GM19023 (cell line): Measurements from ENCODE around the gene ACTR6.
"Not testable (repeated sequence)": the region's sequence is repeated elsewhere in the genome, so short reads cannot be mapped to it uniquely, and the experiment has no call there.

ENCODE experiments used
- ATAC-seq: cut with Tn5 transposase; IDR thresholded peaks from one replicate; pipeline ENCODE4 v1.9.1; 2021; ENCODE audit warnings: mild to moderate bottlenecking, moderate library complexity; ENCODE audit not compliant: unreplicated experiment

Gene ACTR6

GRCh38 chr12:100200463-100201181, at the start of gene ACTR6:
Gene ACTR6 (plus strand): TSS chr12:100200815. CDS start chr12:100200852, 37 bp downstream.
- peak; percentile 86 for ATAC-seq

- ATAC-seq = no peak
These were observed 48.8 kb upstream of the ACTR6 start for GRCh38 chr12:100151769-100152168.

- ATAC-seq = no peak
These were observed 47.5 kb upstream of the ACTR6 start for GRCh38 chr12:100153131-100153530.

DNA sequence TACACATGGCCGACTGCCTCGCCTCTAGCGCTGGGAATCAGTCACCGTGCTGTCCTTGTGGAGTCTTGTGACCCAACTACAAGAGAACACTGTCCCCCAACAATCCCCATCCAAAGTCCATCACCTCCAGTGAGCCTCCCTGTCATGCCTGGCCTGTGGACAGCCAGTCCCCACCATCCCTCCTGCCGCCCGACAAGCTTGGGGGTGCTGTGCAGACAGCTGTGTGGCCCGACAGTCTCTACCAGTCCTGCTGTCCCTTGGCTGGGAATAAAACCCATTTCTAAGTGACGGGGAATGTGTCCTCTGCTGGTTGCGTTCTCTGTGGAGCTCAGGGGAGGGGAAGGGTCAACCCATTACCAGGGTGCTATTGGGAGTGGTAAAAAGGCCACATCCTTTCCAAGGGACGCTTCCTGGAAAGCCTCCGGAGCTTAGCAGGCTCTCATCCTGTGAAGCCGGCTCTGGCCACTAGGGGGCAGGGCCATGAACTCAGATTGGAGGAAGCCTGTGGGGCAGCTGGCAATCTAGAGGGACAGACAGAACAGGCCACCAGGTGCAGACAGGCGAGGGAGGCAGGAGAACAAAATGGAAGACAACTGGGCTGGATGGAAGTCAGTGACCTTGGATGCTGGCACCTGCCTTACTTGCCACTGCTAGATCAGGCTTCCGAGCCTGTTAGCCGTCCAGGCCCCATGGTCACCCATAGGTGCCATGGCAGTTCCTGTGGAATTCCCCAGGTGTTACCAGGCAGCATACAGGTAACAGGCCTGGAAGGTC, 46.0 kb upstream of the ACTR6 start:
- ATAC-seq = peak; percentile 69

DNA sequence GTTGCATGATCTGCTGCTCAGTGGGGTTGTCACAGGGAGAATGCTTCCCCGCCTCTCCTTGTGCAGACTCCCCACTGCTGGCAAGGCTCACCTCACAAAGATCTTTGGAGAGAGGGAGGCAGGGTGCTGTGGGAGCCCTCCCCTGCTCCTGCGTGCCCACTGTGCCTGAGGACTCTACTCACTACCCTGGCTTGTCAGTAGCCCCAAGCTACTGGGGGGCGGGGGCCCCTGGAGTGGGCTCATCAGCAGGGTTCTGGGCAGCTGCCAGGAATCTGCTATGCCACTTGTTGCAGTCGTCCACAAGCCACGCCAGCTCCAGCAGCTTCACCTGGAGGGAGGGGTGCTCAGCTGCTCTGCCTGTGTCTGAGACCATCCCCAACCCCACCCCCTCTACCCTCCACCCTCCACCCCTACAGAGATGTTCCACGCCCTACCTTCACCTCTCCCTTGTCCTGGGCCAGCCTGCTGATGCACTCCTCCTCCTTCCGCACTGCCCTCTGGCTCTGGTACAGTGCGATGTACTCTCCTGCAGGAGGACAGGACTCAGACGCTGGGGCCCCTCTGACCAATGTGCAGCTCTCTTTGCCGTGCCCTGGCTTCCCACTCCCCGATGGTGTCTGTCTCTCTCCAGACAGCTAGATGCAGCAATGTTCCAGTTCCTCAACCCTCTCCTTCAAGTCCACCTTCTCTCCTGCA, 43.7 kb upstream of the ACTR6 start:
- no peak for ATAC-seq

GRCh38 chr12:100157427-100157821, 43.2 kb upstream of the ACTR6 start:
- ATAC-seq = no peak

DNA sequence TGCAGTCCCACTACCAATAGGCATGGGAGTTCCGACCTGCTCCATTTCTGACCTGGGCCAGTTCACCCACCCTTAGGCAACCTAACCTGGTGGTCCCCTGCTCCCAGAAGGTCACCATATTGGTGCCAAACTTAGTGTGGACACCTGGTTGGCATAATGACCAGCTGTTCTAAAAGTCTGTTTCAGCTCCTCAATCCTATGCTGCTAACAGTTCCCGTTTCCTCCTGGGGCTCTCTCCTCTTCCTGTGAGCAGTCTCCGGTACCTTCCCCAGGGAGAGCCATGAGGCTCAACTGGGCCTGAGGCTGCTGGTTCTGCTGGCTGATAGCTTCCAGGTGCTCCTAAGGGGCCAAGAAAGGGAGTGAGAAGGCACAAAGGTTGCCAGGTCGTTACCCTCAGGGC, 42.1 kb upstream of the ACTR6 start:
- ATAC-seq = no peak

DNA sequence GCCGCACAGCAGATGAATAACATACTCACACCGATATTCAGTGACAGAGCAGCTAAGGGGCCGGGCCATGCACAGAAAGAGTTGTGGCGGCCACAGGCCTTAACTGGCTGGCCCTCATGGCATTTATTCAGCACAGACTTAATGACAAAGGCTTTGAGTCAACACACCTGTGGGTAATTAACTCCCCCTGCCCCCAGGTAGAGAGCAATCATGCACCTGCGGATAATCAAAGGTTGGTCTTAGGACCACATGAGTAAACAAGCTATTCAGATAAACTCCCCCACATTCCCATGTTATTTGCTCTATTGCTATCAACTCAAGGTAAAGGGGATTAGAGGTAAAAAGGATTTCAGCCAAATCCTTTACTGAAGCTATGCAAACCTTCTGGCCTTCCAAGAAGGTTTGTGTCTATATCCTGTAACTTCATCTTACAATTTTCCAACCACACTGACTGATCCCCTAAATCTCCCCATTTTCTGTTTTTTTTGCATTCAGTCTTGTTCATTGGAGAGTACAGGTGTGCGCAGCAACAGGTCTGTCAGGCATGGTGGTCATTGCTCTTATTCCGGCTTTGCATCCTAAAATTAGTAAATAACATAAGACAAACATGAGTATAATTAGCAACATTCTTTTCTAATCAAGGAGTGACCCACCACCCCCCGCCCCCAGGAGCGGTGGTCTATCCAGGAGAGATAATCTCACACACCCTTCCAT, 41.1 kb upstream of the ACTR6 start:
- ATAC-seq = no peak

DNA sequence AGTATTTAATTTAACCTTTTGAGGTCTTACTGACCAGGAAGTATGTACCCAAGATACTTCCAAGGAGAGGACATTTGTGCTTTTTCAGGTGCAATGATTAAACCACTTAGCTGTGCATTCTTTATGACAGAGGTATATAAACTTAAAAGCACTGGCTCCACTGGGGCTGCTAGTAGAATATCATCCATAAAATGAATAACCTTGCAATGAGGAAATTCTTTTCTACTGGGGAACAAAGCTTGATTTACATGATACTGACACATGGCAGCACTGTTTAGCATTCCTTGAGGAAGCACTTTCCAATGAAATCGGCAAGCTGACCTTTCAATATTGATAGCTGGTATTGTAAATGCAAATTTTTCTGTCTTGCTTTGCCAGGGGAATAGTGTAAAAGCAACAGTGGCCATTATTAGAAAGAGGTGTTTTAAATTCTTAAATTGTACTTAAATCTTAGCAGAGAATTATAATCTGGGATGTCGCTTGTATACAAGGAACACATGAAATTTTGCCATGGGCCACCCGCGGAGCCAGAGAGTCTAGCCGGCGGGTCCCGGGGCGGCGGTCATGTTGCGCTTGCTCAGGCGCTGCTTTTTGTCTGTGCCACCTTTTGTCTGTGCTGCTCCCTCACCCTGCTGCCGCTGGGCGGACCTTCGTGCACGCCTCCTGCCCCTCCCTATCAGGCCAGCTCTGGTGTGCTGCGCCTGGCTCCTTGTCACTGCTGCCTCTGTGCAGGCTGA, 37.0 kb upstream of the ACTR6 start:
- peak; percentile 99 for ATAC-seq

- ATAC-seq = peak; percentile 4
These were observed 36.4 kb upstream of the ACTR6 start for GRCh38 chr12:100164153-100164704.

DNA sequence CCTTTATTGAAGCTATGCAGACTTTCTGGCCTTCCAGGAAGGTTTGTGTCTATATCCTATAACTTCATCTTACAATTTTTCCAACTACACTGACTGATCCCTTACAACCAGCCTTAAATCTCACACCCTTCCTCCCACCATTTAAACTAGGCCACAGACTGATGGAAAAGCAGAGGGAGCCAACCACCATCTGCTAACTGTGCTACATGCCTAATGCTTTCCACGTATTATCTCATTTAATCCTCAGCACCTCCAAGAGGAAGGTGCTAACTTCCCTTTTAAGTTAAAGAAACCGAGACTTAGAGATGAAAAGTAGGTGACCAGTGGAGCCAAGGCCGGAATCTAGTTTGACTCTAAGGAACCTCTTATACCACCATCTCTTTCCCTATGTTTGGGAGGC, 35.3 kb upstream of the ACTR6 start:
- no peak for ATAC-seq

DNA sequence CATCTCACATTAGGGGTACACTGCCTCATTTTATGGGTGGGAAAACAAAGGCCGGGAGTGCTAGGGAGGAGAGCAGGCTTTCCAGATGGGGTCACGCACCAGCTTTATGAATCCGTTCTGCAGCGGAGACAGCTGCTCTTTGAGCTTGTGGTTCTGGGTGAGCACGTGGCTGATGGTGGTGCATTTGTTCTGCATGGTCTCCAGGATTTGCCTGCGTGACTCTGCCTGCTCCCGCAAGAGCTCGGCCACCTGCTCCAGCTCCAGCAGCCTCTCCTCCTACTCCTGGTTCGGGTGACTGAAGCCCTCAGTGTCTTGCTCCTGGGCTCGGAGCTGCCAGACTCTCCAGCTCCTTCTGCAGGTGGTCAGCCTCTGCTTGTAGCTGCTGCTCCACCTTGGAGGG, 34.4 kb upstream of the ACTR6 start:
- ATAC-seq = no peak

DNA sequence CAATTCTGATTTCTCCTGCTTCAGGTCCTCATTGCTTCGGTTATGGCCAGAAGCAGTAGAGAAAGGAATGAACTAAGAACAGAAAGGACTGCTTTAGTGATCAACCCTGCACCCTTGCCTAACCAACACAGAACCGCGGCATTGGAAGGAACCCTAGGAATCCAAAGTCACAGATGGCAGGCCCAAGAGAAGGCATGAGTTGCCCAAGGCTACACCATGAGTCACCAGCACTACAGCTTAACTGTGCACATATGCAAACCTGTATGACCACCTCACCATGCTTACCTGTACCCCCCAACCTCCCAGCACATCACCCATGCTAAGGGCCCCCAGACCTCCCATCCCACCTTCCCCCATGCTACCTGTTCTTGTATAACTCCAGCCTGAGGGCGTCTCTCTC, 32.1 kb upstream of the ACTR6 start:
- no peak for ATAC-seq

DNA sequence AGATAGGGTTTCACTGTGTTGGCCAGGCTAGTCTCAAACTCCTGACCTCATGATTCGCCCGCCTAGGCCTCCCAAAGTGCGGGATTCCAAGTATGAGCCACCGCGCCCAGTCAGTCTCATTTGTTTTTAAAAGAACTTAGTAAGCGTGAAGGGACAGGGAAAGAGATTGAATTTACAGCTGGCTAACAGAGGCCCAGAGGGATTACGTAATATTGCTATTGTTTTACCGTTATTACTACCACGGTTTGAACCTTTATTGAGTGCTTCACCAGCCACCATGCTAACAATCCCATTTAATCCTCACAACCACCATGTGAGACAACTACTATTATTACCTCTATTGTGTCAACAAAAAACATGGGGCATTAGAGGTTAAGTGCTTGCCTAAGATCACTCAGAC, 31.3 kb upstream of the ACTR6 start:
- no peak for ATAC-seq

DNA sequence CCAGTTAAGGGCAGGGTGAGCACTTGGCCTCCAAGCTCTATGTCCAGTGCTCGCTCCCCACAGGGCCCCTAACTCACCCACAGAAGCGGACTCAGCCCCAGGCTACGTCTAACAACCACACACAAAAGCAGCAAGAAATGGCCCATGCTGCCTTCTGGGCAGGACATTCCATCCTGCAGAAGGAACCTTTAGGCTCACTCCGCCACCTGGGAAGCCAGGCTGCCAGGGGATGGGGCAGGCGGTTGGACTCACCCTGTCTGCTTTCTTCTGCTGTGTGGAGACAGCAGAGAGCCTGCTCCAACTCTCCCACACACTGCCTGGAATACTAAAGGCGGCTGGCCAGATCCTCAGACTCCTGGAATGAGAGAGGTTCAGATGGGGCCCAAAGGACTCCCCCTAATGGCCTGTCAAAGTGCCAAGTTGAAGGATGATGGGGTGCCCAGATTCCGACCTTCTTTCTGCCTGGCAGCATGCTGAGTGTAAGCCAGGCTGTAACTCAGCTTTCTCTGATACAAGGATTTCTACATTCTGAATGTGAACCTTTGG, 30.2 kb upstream of the ACTR6 start:
- no peak for ATAC-seq

- no peak for ATAC-seq
These were observed 29.4 kb upstream of the ACTR6 start for GRCh38 chr12:100171248-100171647.

GRCh38 chr12:100173111-100173510, 27.5 kb upstream of the ACTR6 start:
- no peak for ATAC-seq

- no peak for ATAC-seq
These were observed 26.1 kb upstream of the ACTR6 start for GRCh38 chr12:100174495-100174894.

- not testable (repeated sequence) for ATAC-seq
These were observed 24.1 kb upstream of the ACTR6 start for GRCh38 chr12:100176493-100176892.

GRCh38 chr12:100179252-100179651, 21.4 kb upstream of the ACTR6 start:
- ATAC-seq = no peak
